ENCODE data around the gene ARHGAP11A. TPM values are rescaled to one million over a fixed set of nuclear protein-coding genes. Genes with fewer than 3 reads are reported as not detected.

Gene ARHGAP11A
- total RNA-seq, 4 donors from 2014 or later, result 1.1 to 5.6 (median 2.8) TPM

DNA sequence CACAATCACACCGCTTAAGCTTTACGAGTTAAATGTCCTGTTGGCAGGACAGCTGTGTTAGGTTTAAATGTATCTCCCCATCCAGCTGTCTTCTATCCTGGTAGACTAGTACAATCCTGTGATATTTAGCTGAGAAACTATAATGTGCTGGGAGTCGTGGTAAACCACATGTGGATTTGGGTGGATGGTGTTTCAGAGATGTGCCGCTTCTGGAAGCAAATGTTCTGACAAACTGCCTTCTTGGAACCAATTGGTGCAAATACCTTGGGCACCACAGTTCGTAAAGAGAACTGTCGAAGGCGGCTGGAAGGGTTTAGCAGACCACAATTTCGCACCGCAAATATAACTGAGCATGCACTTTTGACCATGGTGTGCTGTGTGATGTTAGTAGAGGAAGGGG, 41.2 kb downstream of the ARHGAP11A start:
- TF ChIP-seq, protein P1, sequence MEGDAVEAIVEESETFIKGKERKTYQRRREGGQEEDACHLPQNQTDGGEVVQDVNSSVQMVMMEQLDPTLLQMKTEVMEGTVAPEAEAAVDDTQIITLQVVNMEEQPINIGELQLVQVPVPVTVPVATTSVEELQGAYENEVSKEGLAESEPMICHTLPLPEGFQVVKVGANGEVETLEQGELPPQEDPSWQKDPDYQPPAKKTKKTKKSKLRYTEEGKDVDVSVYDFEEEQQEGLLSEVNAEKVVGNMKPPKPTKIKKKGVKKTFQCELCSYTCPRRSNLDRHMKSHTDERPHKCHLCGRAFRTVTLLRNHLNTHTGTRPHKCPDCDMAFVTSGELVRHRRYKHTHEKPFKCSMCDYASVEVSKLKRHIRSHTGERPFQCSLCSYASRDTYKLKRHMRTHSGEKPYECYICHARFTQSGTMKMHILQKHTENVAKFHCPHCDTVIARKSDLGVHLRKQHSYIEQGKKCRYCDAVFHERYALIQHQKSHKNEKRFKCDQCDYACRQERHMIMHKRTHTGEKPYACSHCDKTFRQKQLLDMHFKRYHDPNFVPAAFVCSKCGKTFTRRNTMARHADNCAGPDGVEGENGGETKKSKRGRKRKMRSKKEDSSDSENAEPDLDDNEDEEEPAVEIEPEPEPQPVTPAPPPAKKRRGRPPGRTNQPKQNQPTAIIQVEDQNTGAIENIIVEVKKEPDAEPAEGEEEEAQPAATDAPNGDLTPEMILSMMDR (IDR thresholded peaks at IDR 0.05; ENCODE audit: low read depth), result no peak

DNA sequence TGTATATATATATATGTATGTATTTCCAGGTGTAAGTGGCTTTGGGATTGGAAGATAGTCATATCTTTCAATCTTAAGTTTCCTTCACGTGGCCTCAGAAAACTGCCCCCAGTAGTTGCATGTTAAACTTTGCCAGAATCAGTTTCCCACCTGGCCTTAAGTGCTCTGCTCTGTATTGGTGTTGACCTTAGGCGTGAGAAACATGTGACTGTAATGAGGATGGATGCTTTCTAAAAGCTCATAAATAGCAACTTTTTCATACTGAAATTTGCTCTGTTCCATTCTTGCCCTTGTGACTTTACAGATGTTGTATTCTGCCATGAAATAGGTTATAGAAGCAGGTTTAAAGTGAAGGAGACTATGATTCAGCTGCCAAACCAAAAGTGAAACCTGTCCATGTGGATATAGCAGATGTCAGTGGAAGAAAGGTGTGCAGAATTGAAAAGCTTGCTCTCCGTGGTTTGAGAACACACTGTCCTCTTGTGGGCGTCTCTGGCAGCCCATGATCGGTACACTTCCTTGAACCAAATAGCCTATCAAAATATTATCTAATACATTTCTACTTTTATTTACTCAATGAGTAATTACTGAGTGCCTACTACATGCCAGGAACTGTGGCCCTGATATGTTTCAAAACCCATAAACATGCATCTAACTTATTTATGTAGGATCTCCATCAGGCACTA, 42.0 kb downstream of the ARHGAP11A start:
- TF ChIP-seq, protein P1 (IDR thresholded peaks at IDR 0.05; ENCODE audit: low read depth), result no peak

DNA sequence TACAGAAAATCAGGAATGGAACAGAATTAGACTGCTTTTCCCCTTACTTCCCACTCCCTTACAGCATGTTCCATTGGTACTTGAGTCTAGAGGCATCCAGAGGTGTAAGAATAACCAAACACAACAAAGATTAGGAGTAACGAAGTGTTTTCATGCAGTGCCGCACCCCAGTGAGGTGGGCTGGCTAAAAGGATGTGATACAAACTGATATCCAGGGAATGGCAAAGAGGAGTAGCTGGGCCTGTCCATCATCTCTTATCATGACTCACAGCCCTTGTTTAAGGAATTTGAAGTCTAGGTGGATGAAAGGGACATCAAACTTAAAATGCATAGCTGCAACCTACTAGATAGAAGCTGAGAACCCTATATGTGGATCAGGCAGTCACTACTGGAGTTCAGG, 42.6 kb downstream of the ARHGAP11A start:
- TF ChIP-seq, protein P1 (IDR thresholded peaks at IDR 0.05; ENCODE audit: low read depth), result no peak

DNA sequence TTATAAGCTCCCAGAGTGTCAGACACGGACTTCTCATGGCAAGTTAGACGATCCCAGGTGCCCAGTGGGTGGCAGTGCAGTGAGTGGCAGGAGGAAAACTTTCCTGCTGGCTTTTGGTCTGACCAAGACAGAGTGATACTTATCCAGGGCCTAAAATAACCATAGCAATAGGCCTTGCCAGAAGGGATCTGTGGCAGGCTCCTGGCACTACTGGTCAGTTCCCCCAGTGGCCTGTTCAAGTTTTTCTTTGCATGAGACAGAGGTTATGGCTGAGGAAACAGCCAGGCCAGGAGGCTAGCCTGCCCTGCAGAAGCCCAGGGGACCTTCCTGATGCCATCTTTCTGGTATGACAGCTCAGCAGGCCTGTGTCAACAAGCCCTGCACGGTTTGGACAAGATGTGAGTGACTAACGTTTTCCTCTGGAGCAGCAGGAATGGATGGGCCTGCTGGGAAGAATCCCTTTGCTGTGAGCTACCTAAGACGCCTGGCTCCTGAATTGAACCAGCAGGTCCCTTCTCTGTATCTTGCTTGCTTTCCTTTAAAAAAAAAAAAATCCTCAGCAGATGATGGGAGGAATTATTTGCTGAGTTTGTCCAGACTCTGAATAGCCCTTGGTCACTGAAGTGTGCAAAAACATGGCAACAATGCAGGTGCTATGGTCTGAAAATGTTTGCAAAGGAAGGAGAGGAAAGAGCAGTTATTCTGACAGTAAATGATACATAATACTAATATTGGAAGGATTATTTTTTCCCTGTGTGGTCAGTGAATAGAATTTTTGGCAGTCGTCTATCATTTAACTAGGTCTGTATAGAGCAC, 44.2 kb downstream of the ARHGAP11A start:
- TF ChIP-seq, protein P1 (IDR thresholded peaks at IDR 0.05; ENCODE audit: low read depth), result no peak

DNA sequence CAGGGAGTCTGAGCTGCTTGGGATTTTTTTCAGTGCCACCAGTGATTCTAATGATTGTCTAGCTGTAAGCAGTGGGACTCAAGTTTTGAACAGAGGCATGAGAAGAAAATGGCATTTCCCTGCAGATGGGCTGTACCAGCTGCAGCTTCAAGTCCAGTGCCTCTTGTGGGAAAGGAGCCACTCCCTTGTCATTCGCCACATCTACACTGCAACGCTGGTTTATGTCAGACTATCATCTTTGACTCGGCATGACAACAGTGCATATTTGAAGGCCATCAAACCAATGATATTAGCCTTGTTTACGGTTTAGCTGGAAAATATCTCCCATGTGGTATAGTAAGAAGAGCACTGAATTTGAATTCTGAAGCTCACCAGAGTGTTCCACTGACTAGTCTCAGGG, 48.4 kb downstream of the ARHGAP11A start:
- TF ChIP-seq, protein P1 (IDR thresholded peaks at IDR 0.05; ENCODE audit: low read depth), result no peak

DNA sequence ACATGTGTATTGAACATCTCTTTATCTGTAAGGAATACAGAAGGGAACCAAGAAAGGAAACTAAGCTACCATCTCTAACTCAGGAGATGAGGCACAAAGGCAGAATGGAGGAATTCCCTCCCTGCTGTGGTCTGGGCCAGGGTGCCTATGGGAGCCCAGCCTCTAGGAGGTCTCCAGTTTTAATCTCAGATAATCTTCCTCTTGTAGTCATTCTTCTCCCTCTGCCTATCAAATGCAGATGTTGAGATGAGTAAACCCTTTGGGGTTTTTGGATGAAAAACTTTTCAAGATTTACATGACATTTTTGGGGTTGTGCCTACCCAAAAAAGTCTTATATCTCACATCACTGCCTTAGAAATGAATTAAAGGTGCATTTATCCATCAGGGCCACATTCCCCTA, 49.5 kb downstream of the ARHGAP11A start:
- TF ChIP-seq, protein P1 (IDR thresholded peaks at IDR 0.05; ENCODE audit: low read depth), result no peak

DNA sequence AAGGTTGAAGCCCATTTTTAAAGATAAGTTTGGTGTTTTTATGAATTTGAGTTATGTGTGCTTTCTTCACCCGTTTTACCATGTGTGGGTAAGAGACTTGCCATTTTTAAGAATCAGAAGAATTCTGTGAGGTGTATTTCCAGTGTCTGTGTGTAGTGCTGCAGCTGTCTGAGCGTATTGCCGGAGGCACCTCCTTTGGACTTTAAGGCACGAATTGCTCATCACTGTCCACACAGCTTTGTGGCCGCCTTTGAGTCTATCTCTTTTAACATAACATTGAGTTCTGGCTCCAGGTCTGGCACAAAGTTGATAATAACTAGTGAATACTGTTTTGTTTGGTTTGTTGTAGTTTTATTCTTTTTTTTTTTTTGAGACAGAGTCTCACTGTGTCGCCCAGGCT, 52.0 kb downstream of the ARHGAP11A start:
- TF ChIP-seq, protein P1 (IDR thresholded peaks at IDR 0.05; ENCODE audit: low read depth), result no peak
